Measurements from ENCODE around the gene SSH2. TPM values are rescaled to one million over a fixed set of nuclear protein-coding genes. Genes with fewer than 3 reads are reported as not detected.

Gene SSH2
- total RNA-seq, 1 experiment from 2014 or later: 6.4 TPM

GRCh38 chr17:29723278-29724047 is 206.6 kb downstream of the SSH2 start:
- in situ Hi-C loops (cut with HindIII; ENCODE audit: low sequenced_read_pairs): no loop called here
- no peak for DNase-seq (ENCODE audit: low spot score)

DNA sequence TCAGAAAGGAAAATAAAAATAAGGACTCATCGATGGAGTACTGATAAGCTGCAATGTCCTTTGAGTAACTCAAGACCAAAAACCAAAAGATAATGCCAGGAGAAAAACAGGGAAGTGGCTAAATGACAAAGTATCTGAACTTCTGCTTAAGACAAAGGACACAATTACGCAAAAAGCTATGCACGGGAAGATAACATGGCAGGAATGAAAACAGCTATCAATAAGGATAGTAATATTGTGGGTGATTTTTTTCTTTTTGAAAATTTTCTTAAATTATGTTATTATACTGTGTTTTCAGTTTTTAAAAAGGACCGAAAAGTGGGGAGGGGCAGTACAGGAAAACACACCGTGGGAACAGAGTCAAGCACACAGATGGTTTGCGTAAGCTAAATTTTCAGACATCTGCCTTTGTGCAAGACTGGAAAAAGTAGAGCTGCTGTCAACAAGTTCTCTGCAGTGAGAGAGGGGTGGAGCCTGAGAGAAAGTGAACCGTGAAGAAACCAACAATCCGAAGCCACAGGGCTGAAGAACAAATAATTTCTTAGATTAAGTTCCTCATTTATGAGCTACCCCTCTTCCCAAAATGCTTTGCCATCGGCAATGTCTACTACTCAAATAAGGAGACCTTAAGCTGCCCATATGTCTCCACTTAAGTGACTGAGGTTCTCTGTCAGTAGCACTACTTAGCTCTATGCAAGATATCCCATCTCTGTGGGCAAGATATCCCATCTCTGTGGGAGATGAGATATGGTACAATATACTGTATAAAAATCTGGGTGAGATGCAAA is 207.4 kb downstream of the SSH2 start:
- in situ Hi-C loops (cut with HindIII; ENCODE audit: low sequenced_read_pairs): no loop called here
- DNase-seq (ENCODE audit: low spot score): no peak

DNA sequence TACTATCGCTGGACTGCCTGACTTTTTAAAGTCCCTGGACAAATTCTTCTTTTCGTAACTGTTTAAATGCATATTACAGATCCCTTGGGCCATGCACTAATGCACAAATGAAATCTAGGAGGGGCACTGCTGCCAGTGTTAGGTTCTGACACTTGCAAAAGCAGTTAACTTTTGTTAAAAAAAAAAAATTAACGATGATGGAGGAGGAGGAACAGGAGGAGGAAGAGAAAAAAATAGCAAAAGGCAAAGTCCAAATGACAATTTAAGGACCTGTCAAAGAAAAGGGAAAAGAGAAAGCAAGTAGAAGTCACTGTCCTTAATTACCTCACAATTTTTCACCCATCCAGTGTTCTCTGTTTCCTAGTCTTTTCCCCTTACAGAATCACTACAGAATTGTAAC is 209.5 kb downstream of the SSH2 start:
- in situ Hi-C loops (cut with HindIII; ENCODE audit: low sequenced_read_pairs): no loop called here
- DNase-seq (ENCODE audit: low spot score): no peak

GRCh38 chr17:29719469-29719868 is 210.6 kb downstream of the SSH2 start:
- in situ Hi-C loops (cut with HindIII; ENCODE audit: low sequenced_read_pairs): no loop called here
- DNase-seq (ENCODE audit: low spot score): no peak

GRCh38 chr17:29718446-29719039 is 211.5 kb downstream of the SSH2 start:
- in situ Hi-C loops (cut with HindIII; ENCODE audit: low sequenced_read_pairs): no loop called here
- DNase-seq (ENCODE audit: low spot score): no peak

GRCh38 chr17:29717817-29718216 is 212.2 kb downstream of the SSH2 start:
- in situ Hi-C loops (cut with HindIII; ENCODE audit: low sequenced_read_pairs): no loop called here
- no peak for DNase-seq (ENCODE audit: low spot score)

GRCh38 chr17:29716566-29716965 is 213.5 kb downstream of the SSH2 start:
- in situ Hi-C loops (cut with HindIII; ENCODE audit: low sequenced_read_pairs): no loop called here
- DNase-seq (ENCODE audit: low spot score): no peak

DNA sequence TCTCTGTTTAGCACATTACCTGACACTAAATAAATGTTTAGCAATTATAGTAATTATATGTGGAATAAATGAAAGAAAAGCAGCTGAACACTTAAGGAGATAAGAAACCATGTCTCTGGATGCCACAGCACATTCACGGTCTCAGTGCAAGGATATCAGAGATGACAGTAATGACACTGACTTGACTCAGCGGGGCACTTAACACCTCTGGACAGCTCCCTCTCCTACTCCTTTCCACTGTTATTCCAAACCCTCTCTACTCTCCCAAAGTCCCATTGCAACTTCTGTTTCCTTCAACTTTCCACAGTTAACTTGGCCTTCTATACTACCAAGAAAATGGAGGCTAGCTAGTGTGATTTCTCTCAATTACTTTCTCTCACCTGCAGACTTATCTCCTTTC is 214.3 kb downstream of the SSH2 start:
- in situ Hi-C loops (cut with HindIII; ENCODE audit: low sequenced_read_pairs): no loop called here
- DNase-seq (ENCODE audit: low spot score): no peak

GRCh38 chr17:29714146-29714545 is 215.9 kb downstream of the SSH2 start:
- in situ Hi-C loops (cut with HindIII; ENCODE audit: low sequenced_read_pairs): no loop called here
- DNase-seq (ENCODE audit: low spot score): no peak

GRCh38 chr17:29713626-29714025 is 216.4 kb downstream of the SSH2 start:
- in situ Hi-C loops (cut with HindIII; ENCODE audit: low sequenced_read_pairs): no loop called here

DNA sequence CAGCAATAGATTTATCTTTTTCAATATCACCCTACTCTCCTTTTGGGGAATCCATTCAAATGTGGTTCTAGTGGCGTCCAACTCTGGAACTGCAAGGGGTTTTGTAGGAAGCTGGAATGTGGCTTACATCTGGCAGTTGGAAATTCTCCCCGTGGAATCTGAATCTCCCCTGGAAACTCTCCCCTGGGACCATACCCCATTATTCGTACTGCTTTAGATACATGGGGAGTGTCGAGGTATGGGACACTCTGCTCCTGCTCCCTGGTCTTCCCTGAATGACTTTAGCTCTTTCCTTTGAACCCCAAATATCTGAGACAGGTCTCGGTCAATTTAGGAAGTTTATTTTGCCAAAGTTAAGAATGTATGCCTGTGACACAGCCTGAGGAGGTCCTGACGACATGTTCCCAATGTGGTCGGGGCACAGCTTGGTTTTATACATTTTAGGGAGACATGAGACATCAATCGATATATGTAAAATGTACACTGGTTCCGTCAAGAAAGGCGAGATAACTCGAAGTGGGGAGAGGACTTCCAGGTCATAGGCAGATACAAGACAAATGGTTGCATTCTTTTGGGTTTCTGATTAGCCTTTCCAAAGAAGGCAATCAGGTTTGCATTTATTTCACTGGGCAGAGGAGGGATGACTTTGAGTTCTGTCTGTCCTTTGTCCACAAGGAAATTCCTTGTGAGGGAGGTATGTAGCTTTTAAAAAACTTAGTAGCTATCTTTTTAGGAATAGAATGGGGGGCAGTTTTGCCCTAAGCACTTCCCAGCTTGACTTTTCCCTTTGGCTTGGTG is 218.2 kb downstream of the SSH2 start:
- no peak for DNase-seq (ENCODE audit: low spot score)
- in situ Hi-C loops (cut with HindIII; ENCODE audit: low sequenced_read_pairs): no loop called here

More at GRCh38 chr17:29713626-29714025, 216.4 kb downstream of the SSH2 start:
- no peak for DNase-seq (ENCODE audit: low spot score)

- in situ Hi-C loops (cut with HindIII; ENCODE audit: low sequenced_read_pairs): no loop called here
- DNase-seq (ENCODE audit: low spot score): no peak
Observed at GRCh38 chr17:29710891-29711418, 219.1 kb downstream of the SSH2 start.

DNA sequence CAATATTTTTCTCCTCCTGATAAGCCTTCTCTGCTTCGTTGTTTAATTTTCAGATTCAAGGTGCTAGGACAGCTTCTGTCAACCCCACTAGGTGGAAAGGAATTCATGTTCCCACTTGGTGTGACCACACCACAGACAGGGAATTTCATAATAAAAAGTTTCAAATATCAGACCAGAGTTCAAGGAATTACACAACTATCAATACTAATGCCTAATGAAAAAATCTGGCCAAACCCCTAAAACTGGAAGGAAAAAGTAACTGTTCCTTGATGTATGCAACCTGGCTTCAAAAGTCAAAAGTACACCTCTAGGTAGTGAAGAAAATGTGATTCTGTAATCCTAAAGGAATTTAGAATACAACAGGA is 219.5 kb downstream of the SSH2 start:
- no peak for DNase-seq (ENCODE audit: low spot score)
- in situ Hi-C loops (cut with HindIII; ENCODE audit: low sequenced_read_pairs): no loop called here

- DNase-seq (ENCODE audit: low spot score): no peak
- in situ Hi-C loops (cut with HindIII; ENCODE audit: low sequenced_read_pairs): no loop called here
Observed at GRCh38 chr17:29709866-29710519, 220.0 kb downstream of the SSH2 start.

DNA sequence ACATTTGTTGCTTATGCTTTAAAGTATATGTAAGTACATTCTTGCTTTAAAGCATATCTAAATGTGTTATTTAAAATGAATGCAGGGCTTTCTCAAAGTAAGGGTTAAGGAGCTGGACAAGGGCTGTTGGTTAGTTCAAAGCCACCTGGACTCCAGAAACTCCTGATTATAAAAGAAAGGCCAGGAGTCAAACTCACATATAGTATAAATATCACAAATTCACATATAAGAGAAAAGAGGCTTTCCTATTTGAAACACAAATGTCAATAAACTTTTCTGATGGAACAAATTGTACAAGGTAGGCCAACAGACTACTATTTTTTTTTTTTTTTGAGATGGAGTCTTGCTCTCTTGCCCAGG is 222.8 kb downstream of the SSH2 start:
- in situ Hi-C loops (cut with HindIII; ENCODE audit: low sequenced_read_pairs): no loop called here

GRCh38 chr17:29706045-29706431 is 224.0 kb downstream of the SSH2 start:
- in situ Hi-C loops (cut with HindIII; ENCODE audit: low sequenced_read_pairs): no loop called here
- no peak for DNase-seq (ENCODE audit: low spot score)

More for the DNA sequence above, 222.8 kb downstream of the SSH2 start:
- DNase-seq (ENCODE audit: low spot score): no peak

DNA sequence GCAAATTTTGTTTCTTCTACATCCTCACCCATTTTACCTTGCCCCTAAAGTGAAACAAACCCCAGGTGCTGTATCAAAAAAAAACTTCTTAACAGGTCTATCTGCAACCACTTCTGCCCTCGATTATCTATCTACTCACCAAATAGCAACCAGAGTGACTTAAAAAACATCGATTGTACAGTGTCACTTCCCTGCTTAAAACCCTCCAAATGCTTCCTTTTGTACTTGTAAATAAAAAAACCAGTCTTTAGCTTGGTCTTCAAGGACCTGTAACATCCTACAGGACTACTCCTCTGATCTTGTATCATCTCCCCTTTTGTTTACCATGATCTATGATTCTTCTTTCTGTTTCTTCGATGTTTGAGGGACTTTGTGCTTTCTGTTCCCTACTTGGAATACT is 224.6 kb downstream of the SSH2 start:
- no peak for DNase-seq (ENCODE audit: low spot score)
- in situ Hi-C loops (cut with HindIII; ENCODE audit: low sequenced_read_pairs): no loop called here

GRCh38 chr17:29699283-29699682 is 230.7 kb downstream of the SSH2 start:
- no peak for DNase-seq (ENCODE audit: low spot score)
- in situ Hi-C loops (cut with HindIII; ENCODE audit: low sequenced_read_pairs): no loop called here

GRCh38 chr17:29698837-29699236 is 231.2 kb downstream of the SSH2 start:
- in situ Hi-C loops (cut with HindIII; ENCODE audit: low sequenced_read_pairs): no loop called here
- DNase-seq (ENCODE audit: low spot score): no peak
